C4-2B (cell line): ENCODE measurements around the gene ZNF213.
A peak's percentile ranks its signal among the peaks of the same experiment; 100 is the strongest.

ENCODE experiments used
- ZFX ChIP-seq: fragments of 450-650 bp; IDR thresholded peaks from 2 replicates; pipeline ENCODE4 v1.6.1; 2017
- TF ChIP-seq, protein P1 (sequence below): fragments of 450-650 bp; conservative IDR thresholded peaks from 2 replicates; pipeline ENCODE4 v1.5.1; 2017; ENCODE audit warnings: mild to moderate bottlenecking

- TF ChIP-seq, protein P1, sequence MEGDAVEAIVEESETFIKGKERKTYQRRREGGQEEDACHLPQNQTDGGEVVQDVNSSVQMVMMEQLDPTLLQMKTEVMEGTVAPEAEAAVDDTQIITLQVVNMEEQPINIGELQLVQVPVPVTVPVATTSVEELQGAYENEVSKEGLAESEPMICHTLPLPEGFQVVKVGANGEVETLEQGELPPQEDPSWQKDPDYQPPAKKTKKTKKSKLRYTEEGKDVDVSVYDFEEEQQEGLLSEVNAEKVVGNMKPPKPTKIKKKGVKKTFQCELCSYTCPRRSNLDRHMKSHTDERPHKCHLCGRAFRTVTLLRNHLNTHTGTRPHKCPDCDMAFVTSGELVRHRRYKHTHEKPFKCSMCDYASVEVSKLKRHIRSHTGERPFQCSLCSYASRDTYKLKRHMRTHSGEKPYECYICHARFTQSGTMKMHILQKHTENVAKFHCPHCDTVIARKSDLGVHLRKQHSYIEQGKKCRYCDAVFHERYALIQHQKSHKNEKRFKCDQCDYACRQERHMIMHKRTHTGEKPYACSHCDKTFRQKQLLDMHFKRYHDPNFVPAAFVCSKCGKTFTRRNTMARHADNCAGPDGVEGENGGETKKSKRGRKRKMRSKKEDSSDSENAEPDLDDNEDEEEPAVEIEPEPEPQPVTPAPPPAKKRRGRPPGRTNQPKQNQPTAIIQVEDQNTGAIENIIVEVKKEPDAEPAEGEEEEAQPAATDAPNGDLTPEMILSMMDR: peak; percentile 29
- no peak for TF ChIP-seq ZFX
These were observed 39.9 kb downstream of the ZNF213 start for GRCh38 chr16:3174618-3175148.
